ENCODE data around the gene REXO2.

DNA sequence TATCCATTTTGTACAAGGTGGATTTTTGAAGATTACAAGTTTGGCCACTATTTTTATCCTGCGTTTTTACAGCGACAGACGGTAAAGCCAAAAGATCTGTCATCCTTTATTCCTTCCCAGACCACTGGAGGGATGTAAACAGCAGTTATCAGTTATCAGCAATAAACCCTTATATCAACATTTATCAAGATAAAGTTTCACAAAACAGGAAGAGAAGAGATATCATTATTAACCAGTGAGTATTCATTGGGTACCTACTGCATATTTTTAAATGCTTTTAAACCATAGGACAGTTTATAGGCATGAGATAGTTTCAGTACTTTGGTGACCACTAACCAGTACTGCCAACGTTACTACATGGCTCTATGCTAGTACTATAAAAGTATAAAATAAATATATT lies 5.9 kb upstream of the REXO2 start:
- TF ChIP-seq, protein P1, sequence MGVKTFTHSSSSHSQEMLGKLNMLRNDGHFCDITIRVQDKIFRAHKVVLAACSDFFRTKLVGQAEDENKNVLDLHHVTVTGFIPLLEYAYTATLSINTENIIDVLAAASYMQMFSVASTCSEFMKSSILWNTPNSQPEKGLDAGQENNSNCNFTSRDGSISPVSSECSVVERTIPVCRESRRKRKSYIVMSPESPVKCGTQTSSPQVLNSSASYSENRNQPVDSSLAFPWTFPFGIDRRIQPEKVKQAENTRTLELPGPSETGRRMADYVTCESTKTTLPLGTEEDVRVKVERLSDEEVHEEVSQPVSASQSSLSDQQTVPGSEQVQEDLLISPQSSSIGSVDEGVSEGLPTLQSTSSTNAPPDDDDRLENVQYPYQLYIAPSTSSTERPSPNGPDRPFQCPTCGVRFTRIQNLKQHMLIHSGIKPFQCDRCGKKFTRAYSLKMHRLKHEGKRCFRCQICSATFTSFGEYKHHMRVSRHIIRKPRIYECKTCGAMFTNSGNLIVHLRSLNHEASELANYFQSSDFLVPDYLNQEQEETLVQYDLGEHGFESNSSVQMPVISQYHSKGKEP (tag by site-specific recombination; IDR thresholded peaks at IDR 0.05): no peak
- TF ChIP-seq HOXA7 (CRISPR knock-in tag; IDR thresholded peaks at IDR 0.05; ENCODE audit: borderline replicate concordance): no peak
- TF ChIP-seq, protein P2, sequence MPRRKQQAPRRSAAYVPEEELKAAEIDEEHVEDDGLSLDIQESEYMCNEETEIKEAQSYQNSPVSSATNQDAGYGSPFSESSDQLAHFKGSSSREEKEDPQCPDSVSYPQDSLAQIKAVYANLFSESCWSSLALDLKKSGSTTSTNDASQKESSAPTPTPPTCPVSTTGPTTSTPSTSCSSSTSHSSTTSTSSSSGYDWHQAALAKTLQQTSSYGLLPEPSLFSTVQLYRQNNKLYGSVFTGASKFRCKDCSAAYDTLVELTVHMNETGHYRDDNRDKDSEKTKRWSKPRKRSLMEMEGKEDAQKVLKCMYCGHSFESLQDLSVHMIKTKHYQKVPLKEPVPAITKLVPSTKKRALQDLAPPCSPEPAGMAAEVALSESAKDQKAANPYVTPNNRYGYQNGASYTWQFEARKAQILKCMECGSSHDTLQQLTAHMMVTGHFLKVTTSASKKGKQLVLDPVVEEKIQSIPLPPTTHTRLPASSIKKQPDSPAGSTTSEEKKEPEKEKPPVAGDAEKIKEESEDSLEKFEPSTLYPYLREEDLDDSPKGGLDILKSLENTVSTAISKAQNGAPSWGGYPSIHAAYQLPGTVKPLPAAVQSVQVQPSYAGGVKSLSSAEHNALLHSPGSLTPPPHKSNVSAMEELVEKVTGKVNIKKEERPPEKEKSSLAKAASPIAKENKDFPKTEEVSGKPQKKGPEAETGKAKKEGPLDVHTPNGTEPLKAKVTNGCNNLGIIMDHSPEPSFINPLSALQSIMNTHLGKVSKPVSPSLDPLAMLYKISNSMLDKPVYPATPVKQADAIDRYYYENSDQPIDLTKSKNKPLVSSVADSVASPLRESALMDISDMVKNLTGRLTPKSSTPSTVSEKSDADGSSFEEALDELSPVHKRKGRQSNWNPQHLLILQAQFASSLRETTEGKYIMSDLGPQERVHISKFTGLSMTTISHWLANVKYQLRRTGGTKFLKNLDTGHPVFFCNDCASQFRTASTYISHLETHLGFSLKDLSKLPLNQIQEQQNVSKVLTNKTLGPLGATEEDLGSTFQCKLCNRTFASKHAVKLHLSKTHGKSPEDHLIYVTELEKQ (tag by site-specific recombination; IDR thresholded peaks at IDR 0.05; ENCODE audit: borderline replicate concordance): no peak
- TF ChIP-seq ZNF610 (tag by site-specific recombination; IDR thresholded peaks at IDR 0.05; ENCODE audit: borderline replicate concordance): no peak
- TF ChIP-seq, protein P3, sequence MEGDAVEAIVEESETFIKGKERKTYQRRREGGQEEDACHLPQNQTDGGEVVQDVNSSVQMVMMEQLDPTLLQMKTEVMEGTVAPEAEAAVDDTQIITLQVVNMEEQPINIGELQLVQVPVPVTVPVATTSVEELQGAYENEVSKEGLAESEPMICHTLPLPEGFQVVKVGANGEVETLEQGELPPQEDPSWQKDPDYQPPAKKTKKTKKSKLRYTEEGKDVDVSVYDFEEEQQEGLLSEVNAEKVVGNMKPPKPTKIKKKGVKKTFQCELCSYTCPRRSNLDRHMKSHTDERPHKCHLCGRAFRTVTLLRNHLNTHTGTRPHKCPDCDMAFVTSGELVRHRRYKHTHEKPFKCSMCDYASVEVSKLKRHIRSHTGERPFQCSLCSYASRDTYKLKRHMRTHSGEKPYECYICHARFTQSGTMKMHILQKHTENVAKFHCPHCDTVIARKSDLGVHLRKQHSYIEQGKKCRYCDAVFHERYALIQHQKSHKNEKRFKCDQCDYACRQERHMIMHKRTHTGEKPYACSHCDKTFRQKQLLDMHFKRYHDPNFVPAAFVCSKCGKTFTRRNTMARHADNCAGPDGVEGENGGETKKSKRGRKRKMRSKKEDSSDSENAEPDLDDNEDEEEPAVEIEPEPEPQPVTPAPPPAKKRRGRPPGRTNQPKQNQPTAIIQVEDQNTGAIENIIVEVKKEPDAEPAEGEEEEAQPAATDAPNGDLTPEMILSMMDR (tag by site-specific recombination; IDR thresholded peaks at IDR 0.05): no peak
- TF ChIP-seq, protein P4, sequence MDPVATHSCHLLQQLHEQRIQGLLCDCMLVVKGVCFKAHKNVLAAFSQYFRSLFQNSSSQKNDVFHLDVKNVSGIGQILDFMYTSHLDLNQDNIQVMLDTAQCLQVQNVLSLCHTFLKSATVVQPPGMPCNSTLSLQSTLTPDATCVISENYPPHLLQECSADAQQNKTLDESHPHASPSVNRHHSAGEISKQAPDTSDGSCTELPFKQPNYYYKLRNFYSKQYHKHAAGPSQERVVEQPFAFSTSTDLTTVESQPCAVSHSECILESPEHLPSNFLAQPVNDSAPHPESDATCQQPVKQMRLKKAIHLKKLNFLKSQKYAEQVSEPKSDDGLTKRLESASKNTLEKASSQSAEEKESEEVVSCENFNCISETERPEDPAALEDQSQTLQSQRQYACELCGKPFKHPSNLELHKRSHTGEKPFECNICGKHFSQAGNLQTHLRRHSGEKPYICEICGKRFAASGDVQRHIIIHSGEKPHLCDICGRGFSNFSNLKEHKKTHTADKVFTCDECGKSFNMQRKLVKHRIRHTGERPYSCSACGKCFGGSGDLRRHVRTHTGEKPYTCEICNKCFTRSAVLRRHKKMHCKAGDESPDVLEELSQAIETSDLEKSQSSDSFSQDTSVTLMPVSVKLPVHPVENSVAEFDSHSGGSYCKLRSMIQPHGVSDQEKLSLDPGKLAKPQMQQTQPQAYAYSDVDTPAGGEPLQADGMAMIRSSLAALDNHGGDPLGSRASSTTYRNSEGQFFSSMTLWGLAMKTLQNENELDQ (tag by site-specific recombination; IDR thresholded peaks at IDR 0.05; ENCODE audit: low read depth): no peak
- TF ChIP-seq, protein P5, sequence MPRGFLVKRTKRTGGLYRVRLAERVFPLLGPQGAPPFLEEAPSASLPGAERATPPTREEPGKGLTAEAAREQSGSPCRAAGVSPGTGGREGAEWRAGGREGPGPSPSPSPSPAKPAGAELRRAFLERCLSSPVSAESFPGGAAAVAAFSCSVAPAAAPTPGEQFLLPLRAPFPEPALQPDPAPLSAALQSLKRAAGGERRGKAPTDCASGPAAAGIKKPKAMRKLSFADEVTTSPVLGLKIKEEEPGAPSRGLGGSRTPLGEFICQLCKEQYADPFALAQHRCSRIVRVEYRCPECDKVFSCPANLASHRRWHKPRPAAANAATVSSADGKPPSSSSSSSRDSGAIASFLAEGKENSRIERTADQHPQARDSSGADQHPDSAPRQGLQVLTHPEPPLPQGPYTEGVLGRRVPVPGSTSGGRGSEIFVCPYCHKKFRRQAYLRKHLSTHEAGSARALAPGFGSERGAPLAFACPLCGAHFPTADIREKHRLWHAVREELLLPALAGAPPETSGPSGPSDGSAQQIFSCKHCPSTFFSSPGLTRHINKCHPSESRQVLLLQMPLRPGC (tag by site-specific recombination; IDR thresholded peaks at IDR 0.05): no peak
- TF ChIP-seq ZNF558 (tag by site-specific recombination; IDR thresholded peaks at IDR 0.05): no peak
- no peak for TF ChIP-seq ZNF677 (tag by site-specific recombination; IDR thresholded peaks at IDR 0.05)
- no peak for TF ChIP-seq ZNF707 (tag by site-specific recombination; IDR thresholded peaks at IDR 0.05)

All from HEK293 (cell line).